ENCODE data around the gene JAK2.

GRCh38 chr9:5144217-5144616, 159.1 kb downstream of the JAK2 start:
- no peak for TF ChIP-seq CTCF (IDR thresholded peaks at IDR 0.05; ENCODE audit: poor library complexity)
- TF ChIP-seq EZH2phosphoT487 (IDR thresholded peaks at IDR 0.05; ENCODE audit: low read depth, severe bottlenecking, unreplicated experiment), result no peak
